K562 (cell line): Measurements from ENCODE around the gene TDRD12. TPM values are rescaled to one million over a fixed set of nuclear protein-coding genes. Genes with fewer than 3 reads are reported as not detected.
A peak's percentile ranks its signal among the peaks of the same experiment; 100 is the strongest.

Experiments used
- ATF6 ChIP-seq: sonication (generic); formaldehyde crosslinking; IDR thresholded peaks from 2 replicates; pipeline ENCODE4 v1.4.0; 2020; ENCODE audit warnings: mild to moderate bottlenecking, missing genetic modification reagents
- BHLHE40 ChIP-seq: IDR thresholded peaks from 2 replicates; pipeline ENCODE4 v1.6.1; 2011; ENCODE audit warnings: low read length, improper control_type of control experiment
- CBFB ChIP-seq: sonication (generic); formaldehyde crosslinking; IDR thresholded peaks from 2 replicates; pipeline ENCODE4 v1.4.0; 2020; ENCODE audit warnings: mild to moderate bottlenecking, missing genetic modification reagents
- DMBX1 ChIP-seq: fragments of 250-450 bp; sonication (Bioruptor Pico); IDR thresholded peaks from 2 replicates; pipeline ENCODE4 v1.8.0; 2022; ENCODE audit warnings: inconsistent platforms, mild to moderate bottlenecking, moderate library complexity, borderline replicate concordance
- FOXM1 ChIP-seq, 2 experiments: fragments of 450-650 bp in 1 of 2; sonication (generic) in 1 of 2; formaldehyde crosslinking in 1 of 2; IDR thresholded peaks; 2 replicates each; pipeline versions ENCODE4 v1.6.1 to v1.9.0; 2017 to 2022; ENCODE audit warnings: low read depth in 2 of 2, mild to moderate bottlenecking in 2 of 2, missing genetic modification reagents in 1 of 2, moderate library complexity in 1 of 2
- GABPB2 ChIP-seq: fragments of 250-450 bp; sonication (Bioruptor Pico); conservative IDR thresholded peaks from 2 replicates; pipeline ENCODE4 v1.5.1; 2021; ENCODE audit warnings: mild to moderate bottlenecking
- HMGN3 ChIP-seq: IDR thresholded peaks from 2 replicates; pipeline ENCODE4 v1.6.1; 2011; ENCODE audit warnings: borderline replicate concordance, low read depth, mild to moderate bottlenecking, mixed read lengths, low read length; ENCODE audit not compliant: insufficient read length; ENCODE audit errors: extremely low read depth
- MYNN ChIP-seq, 2 experiments: sonication (generic); formaldehyde crosslinking in 1 of 2; IDR thresholded peaks; 2 replicates each; pipeline versions ENCODE4 v1.5.0 to v1.6.1; 2016 to 2020; ENCODE audit warnings: antibody characterized with exemption in 1 of 2, missing genetic modification reagents in 1 of 2
- NEUROD1 ChIP-seq: fragments of 150-350 bp; IDR thresholded peaks from 2 replicates; pipeline ENCODE4 v1.6.1; 2014; ENCODE audit warnings: borderline replicate concordance, low read length, low read depth; ENCODE audit not compliant: partially characterized antibody
- NFE2 ChIP-seq: IDR thresholded peaks from 2 replicates; pipeline ENCODE4 v1.6.1; 2014; ENCODE audit warnings: antibody characterized with exemption, low read depth
- SMC3 ChIP-seq: conservative IDR thresholded peaks from 2 replicates; pipeline ENCODE4 v1.6.1; 2011; ENCODE audit warnings: low read depth, low read length, improper control_type of control experiment; ENCODE audit not compliant: insufficient read depth
- ZBTB33 ChIP-seq: sonication (generic); formaldehyde crosslinking; IDR thresholded peaks from 2 replicates; pipeline ENCODE4 v1.8.1; 2023; ENCODE audit warnings: mild to moderate bottlenecking, missing genetic modification reagents
- ZHX1 ChIP-seq: fragments of 150-350 bp; conservative IDR thresholded peaks from 2 replicates; pipeline ENCODE4 v1.6.1; 2014; ENCODE audit warnings: low read length
- ZKSCAN8 ChIP-seq: fragments of 200-800 bp; sonication (Bioruptor generic); IDR thresholded peaks from 2 replicates; pipeline ENCODE4 v1.6.1; 2016; ENCODE audit warnings: missing genetic modification characterization, missing compliant biosample characterization
- ZNF197 ChIP-seq: fragments of 200-800 bp; sonication (Bioruptor generic); IDR thresholded peaks from 2 replicates; pipeline ENCODE4 v1.6.1; 2016; ENCODE audit warnings: low read depth, missing genetic modification characterization, missing compliant biosample characterization
- ZNF316 ChIP-seq: fragments of 450-650 bp; IDR thresholded peaks from 2 replicates; pipeline ENCODE4 v1.6.1; 2016
- ZNF41 ChIP-seq: fragments of 250-450 bp; sonication (Bioruptor Pico); conservative IDR thresholded peaks from 2 replicates; pipeline ENCODE4 v1.4.0; 2020; ENCODE audit warnings: mild to moderate bottlenecking
- ZNF512 ChIP-seq: IDR thresholded peaks from 2 replicates; pipeline ENCODE4 v1.6.1; 2016; ENCODE audit warnings: missing genetic modification characterization, missing compliant biosample characterization
- ZNF780A ChIP-seq: fragments of 250-450 bp; sonication (Bioruptor Pico); IDR thresholded peaks from 2 replicates; pipeline ENCODE4 v1.5.0; 2021; ENCODE audit warnings: mild to moderate bottlenecking
- polyA plus RNA-seq, 8 experiments: library from polyadenylated mRNA; depleted of rRNA in 4 of 8; stranded (reverse) in 5 of 8; unstranded in 3 of 8; fragments of >200 nt; fragmentation: Nextera tagmentation in 2 of 8; fragmentation: Illumina TruSeq in 1 of 8; extraction: Ambion mirVana in 2 of 8; extraction: Trizol in 1 of 8; gene quantifications; 2 replicates each; pipeline versions ENCODE4 v1.2.1 to v1.2.3, GENCODE V29; 2011 to 2014; ENCODE audit warnings: inconsistent platforms in 1 of 8, missing spikeins in 1 of 8
- total RNA-seq, 7 experiments: library from RNA; depleted of rRNA in 6 of 7; stranded (reverse); fragments of >200 nt in 6 of 7; fragmentation: Illumina TruSeq in 2 of 7; extraction: Trizol in 2 of 7; gene quantifications; 2 replicates each; pipeline versions ENCODE4 v1.2.1 to v1.2.3, GENCODE V29; 2011 to 2021; ENCODE audit warnings: low replicate concordance in 1 of 7

The TDRD12 gene
- total and polyA plus RNA-seq, 9 of the 15 experiments (the other 6 are each of a cell fraction or from before 2014, with no cell fraction given): 0.03 TPM; not detected in 8

- peak; percentile 66; the same call in 1 of the 2 replicates for TF ChIP-seq MYNN (IDR thresholded peaks at IDR 0.05)
- no peak for TF ChIP-seq MYNN (CRISPR knock-in tag; IDR thresholded peaks at IDR 0.05)
- peak; percentile 67; the same call in 1 of the 2 replicates for TF ChIP-seq DMBX1 (CRISPR knock-in tag)
- TF ChIP-seq HMGN3: peak; percentile 75
- no peak for TF ChIP-seq ZNF41 (CRISPR knock-in tag)
- TF ChIP-seq ATF6 (CRISPR knock-in tag): no peak
- TF ChIP-seq FOXM1 (IDR thresholded peaks at IDR 0.05; ENCODE audit: low read depth): peak; percentile 70; the same call in 1 of the 2 replicates
- TF ChIP-seq FOXM1 (CRISPR knock-in tag; IDR thresholded peaks at IDR 0.05; ENCODE audit: low read depth): no peak
- no peak for TF ChIP-seq ZNF512
- no peak for TF ChIP-seq GABPB2 (CRISPR knock-in tag)
- peak; percentile 96 for TF ChIP-seq BHLHE40
- TF ChIP-seq ZBTB33 (CRISPR knock-in tag): peak; percentile 53
- TF ChIP-seq ZNF197: peak; percentile 64; the same call in 1 of the 2 replicates
- TF ChIP-seq NFE2: peak; percentile 83
- TF ChIP-seq SMC3: no peak
- peak; percentile 56; the same call in 1 of the 2 replicates for TF ChIP-seq ZKSCAN8 (CRISPR knock-in tag)
- peak; percentile 87 for TF ChIP-seq ZNF316
- peak; percentile 92; the same call in 1 of the 2 replicates for TF ChIP-seq CBFB
- TF ChIP-seq NEUROD1: peak; percentile 73
- TF ChIP-seq ZHX1: no peak
- no peak for TF ChIP-seq ZNF780A (CRISPR knock-in tag)
Measured at GRCh38 chr19:32671883-32672593, 47.5 kb upstream of the TDRD12 start (continued).
